Neural progenitor cell (in vitro differentiated cells): Measurements from ENCODE around the gene LSM14B. TPM values are rescaled to one million over a fixed set of nuclear protein-coding genes. Genes with fewer than 3 reads are reported as not detected.

ENCODE experiments used
- DNase-seq: peaks from one replicate; pipeline ENCODE4 v3.0.0-alpha.2; 2016; ENCODE audit warnings: low spot score
- H2AFZ ChIP-seq: fragments of 200-600 bp; sonication (generic); replicated peaks from 2 replicates; pipeline ENCODE4 v1.6.1; 2016; ENCODE audit warnings: antibody characterized with exemption
- H3F3A ChIP-seq: fragments of 200-600 bp; sonication (generic); 2 replicates; pipeline ENCODE4 v1.6.1; 2016; ENCODE audit warnings: antibody characterized with exemption, low read depth
- H3K27ac ChIP-seq: fragments of 200-600 bp; sonication (generic); 2 replicates; pipeline ENCODE4 v1.5.1; 2016; ENCODE audit warnings: mild to moderate bottlenecking
- H3K27me3 ChIP-seq: fragments of 200-600 bp; sonication (generic); 2 replicates; pipeline ENCODE4 v1.6.1; 2016; ENCODE audit warnings: mild to moderate bottlenecking, moderate library complexity
- H3K36me3 ChIP-seq: fragments of 200-600 bp; sonication (generic); 2 replicates; pipeline ENCODE4 v1.5.1; 2016
- H3K4me1 ChIP-seq: fragments of 200-600 bp; sonication (generic); 2 replicates; pipeline ENCODE4 v1.6.1; 2016; ENCODE audit warnings: mixed run types
- H3K4me2 ChIP-seq: fragments of 200-600 bp; sonication (generic); 2 replicates; pipeline ENCODE4 v1.6.1; 2016
- H3K4me3 ChIP-seq: fragments of 200-600 bp; sonication (generic); 2 replicates; pipeline ENCODE4 v1.5.1; 2016
- H3K79me2 ChIP-seq: fragments of 200-600 bp; sonication (generic); 2 replicates; pipeline ENCODE4 v1.6.1; 2016; ENCODE audit warnings: low read depth
- H3K9ac ChIP-seq: fragments of 200-600 bp; sonication (generic); 2 replicates; pipeline ENCODE4 v1.6.1; 2016
- H3K9me3 ChIP-seq: fragments of 200-600 bp; sonication (generic); 2 replicates; pipeline ENCODE4 v1.5.1; 2016; ENCODE audit warnings: low read depth
- H4K20me1 ChIP-seq: fragments of 200-600 bp; sonication (generic); 2 replicates; pipeline ENCODE4 v1.6.1; 2016; ENCODE audit warnings: low read depth
- H3K27ac Mint-ChIP-seq: 3 replicates; pipeline ENCODE4 v1.8.0; 2021; ENCODE audit warnings: mixed read lengths
- H3K27me3 Mint-ChIP-seq: 2 replicates; pipeline ENCODE4 v1.8.0; 2022; ENCODE audit warnings: low read depth, mild to moderate bottlenecking, inconsistent platforms, moderate library complexity, mixed read lengths; ENCODE audit not compliant: insufficient read depth
- H3K36me3 Mint-ChIP-seq: 3 replicates; pipeline ENCODE4 v1.8.0; 2021; ENCODE audit warnings: mixed read lengths
- H3K4me1 Mint-ChIP-seq: 3 replicates; pipeline ENCODE4 v1.8.0; 2021; ENCODE audit warnings: mixed read lengths
- H3K4me3 Mint-ChIP-seq: 3 replicates; pipeline ENCODE4 v1.8.0; 2021; ENCODE audit warnings: mild to moderate bottlenecking, moderate library complexity, mixed read lengths
- H3K9me3 Mint-ChIP-seq: 3 replicates; pipeline ENCODE4 v1.8.0; 2020; ENCODE audit warnings: mixed read lengths
- CTCF ChIP-seq: fragments of 200-600 bp; sonication (generic); IDR thresholded peaks from 2 replicates; pipeline ENCODE4 v1.5.1; 2017; ENCODE audit warnings: antibody characterized with exemption, mild to moderate bottlenecking
- EZH2 ChIP-seq: fragments of 200-600 bp; sonication (generic); IDR thresholded peaks from 2 replicates; pipeline ENCODE4 v1.6.1; 2017; ENCODE audit warnings: antibody characterized with exemption, mild to moderate bottlenecking, moderate library complexity
- EZH2phosphoT487 ChIP-seq: fragments of 200-600 bp; sonication (generic); IDR thresholded peaks from 2 replicates; pipeline ENCODE4 v1.6.1; 2017; ENCODE audit warnings: antibody characterized with exemption
- total RNA-seq: library from RNA; depleted of rRNA; stranded (reverse); fragments of >200 nt; gene quantifications from 2 replicates; pipeline ENCODE4 v1.2.3, GENCODE V29; 2015; ENCODE audit warnings: low replicate concordance

LSM14B gene
- total RNA-seq, 1 donor from 2014 or later = 52.6 TPM

DNA sequence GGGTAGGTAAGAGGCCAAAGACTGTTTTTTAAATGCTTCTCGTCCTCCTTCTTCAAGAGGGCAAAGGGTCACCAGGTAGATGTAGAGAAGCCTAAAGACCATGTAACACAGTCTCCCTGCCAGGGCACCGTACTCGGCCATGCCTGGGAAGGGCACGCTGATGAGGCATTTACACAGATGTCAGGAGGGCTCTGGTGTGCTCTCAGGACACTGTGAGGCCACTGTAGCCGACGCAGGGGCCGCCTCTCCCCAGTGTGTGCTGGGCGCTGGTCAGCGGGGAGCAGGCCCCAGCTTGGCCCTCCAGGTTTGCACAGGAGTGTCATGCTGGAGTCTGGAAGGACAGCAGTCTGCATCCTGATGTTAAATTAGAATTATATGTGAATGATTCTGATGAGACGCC, 53.4 kb downstream of the LSM14B start:
- no peak overlapping the region for H3K27ac ChIP-seq
- TF ChIP-seq EZH2phosphoT487 (no peak), CTCF (no peak), EZH2 (no peak)
- no peak overlapping the region for H3K4me3 Mint-ChIP-seq
- H3K9me3 ChIP-seq = no peaks in the 10 kb centered on the region
- H3K9me3 Mint-ChIP-seq = no peaks in the 10 kb centered on the region
- no peak overlapping the region for H3K27ac Mint-ChIP-seq
- no peak overlapping the region for H3K4me3 ChIP-seq
- H3K36me3 Mint-ChIP-seq = peaks cover 17% of the 10 kb centered on the region
- no peaks in the 10 kb centered on the region for H3K4me1 Mint-ChIP-seq
- no peak for DNase-seq
- no peaks in the 10 kb centered on the region for H3K27me3 ChIP-seq
- no peaks in the 10 kb centered on the region for H3K79me2 ChIP-seq
- no peaks in the 10 kb centered on the region for H4K20me1 ChIP-seq
- H3K27me3 Mint-ChIP-seq = peaks cover 3% of the 10 kb centered on the region
- H3F3A ChIP-seq = peaks cover 10% of the 10 kb centered on the region
- H3K4me2 ChIP-seq = no peak overlapping the region
- no peak overlapping the region for H3K9ac ChIP-seq
- H2AFZ ChIP-seq = no peak overlapping the region
- H3K36me3 ChIP-seq = peaks cover 7% of the 10 kb centered on the region
- no peaks in the 10 kb centered on the region for H3K4me1 ChIP-seq

GRCh38 chr20:62176866-62177265, 54.6 kb downstream of the LSM14B start:
- Histone ChIP-seq H3K4me3 (no peak overlapping the region), H2AFZ (no peak overlapping the region), H3K4me2 (no peak overlapping the region), H3K79me2 (no peaks in the 10 kb centered on the region), H3K27me3 (no peaks in the 10 kb centered on the region), H3K36me3 (peaks cover 7% of the 10 kb centered on the region), H3F3A (peaks cover 22% of the 10 kb centered on the region), H3K9ac (no peak overlapping the region), H3K9me3 (no peaks in the 10 kb centered on the region), H4K20me1 (no peaks in the 10 kb centered on the region), H3K27ac (no peak overlapping the region), H3K4me1 (peaks cover 3% of the 10 kb centered on the region)
- peaks cover 3% of the 10 kb centered on the region for H3K4me1 Mint-ChIP-seq
- H3K27me3 Mint-ChIP-seq = peaks cover 3% of the 10 kb centered on the region
- H3K9me3 Mint-ChIP-seq = no peaks in the 10 kb centered on the region
- no peak overlapping the region for H3K4me3 Mint-ChIP-seq
- DNase-seq = no peak
- TF ChIP-seq CTCF (no peak), EZH2 (no peak)
- peaks cover 14% of the 10 kb centered on the region for H3K36me3 Mint-ChIP-seq
- no peak overlapping the region for H3K27ac Mint-ChIP-seq

DNA sequence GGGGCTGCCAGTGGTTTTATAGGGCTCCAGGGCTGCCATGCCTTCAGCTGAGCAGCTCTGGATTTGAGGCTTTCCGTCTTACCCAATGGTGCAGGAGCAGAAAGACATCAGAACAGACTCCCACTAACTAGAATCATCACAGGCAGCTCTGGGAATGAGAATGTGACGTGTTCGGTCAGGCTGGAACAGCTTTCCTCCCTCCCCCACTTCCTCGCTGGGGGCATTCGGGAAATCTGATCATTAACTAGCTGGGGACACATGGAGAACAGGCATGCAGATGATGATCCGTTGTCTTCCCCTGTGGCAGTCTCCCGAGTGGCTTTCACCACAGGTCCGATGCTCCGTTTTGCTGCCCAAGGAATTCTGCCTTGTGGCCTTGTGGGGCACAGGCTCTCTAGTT, 55.0 kb downstream of the LSM14B start:
- Mint-ChIP-seq H3K9me3 (no peaks in the 10 kb centered on the region), H3K4me1 (peaks cover 8% of the 10 kb centered on the region), H3K4me3 (no peak overlapping the region), H3K27ac (no peak overlapping the region), H3K27me3 (peaks cover 3% of the 10 kb centered on the region), H3K36me3 (peaks cover 14% of the 10 kb centered on the region)
- Histone ChIP-seq H2AFZ (no peak overlapping the region), H3F3A (peaks cover 26% of the 10 kb centered on the region), H3K79me2 (no peaks in the 10 kb centered on the region), H4K20me1 (no peaks in the 10 kb centered on the region), H3K4me3 (no peak overlapping the region), H3K27ac (no peak overlapping the region), H3K36me3 (peaks cover 7% of the 10 kb centered on the region), H3K27me3 (no peaks in the 10 kb centered on the region), H3K9ac (no peak overlapping the region), H3K9me3 (no peaks in the 10 kb centered on the region), H3K4me2 (no peak overlapping the region), H3K4me1 (peaks cover 6% of the 10 kb centered on the region)
- TF ChIP-seq EZH2 = no peak
- no peak for DNase-seq

DNA sequence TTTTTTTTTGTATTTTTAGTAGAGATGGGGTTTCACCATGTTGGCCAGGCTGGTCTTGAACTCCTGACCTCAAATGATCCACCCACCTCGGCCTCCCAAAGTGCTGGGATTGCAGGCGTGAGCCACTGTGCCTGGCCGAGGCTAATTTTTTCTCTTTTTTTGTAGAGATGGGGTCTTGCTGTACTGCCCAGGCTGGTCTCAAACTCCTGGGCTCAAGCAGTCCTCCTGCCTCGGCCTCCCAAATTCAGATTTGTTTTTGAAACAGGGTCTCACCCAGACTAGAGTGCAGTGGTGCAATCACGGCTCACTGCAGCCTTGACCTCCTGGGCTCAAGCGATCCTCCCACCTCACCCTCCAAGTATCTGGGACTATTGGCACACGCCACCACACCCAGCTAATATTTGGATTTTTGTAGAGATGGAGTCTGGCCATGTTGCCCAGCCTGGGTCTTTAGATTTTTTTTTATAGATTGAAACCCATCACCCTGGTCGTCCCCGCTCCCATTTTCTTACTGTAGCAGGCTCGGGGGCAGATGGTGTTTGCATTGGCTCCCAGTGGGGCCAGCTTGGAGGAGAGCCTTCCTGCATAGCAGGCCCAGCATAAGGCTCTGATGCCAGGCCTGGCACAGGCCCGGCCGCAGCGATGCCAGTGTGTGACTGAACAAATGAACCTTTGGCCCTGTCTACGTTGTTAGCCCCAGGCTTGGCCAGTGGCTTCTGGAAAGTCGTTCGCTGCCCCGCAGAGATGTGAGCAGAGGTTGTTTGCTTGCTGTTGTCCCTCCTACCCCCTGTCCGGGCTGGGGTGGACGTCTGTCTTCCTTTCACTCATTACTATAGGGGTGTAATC, 56.3 kb downstream of the LSM14B start:
- H3K9me3 Mint-ChIP-seq = no peaks in the 10 kb centered on the region
- Histone ChIP-seq H3K36me3 (peaks cover 7% of the 10 kb centered on the region), H3K79me2 (peaks cover 6% of the 10 kb centered on the region), H2AFZ (no peak overlapping the region), H3K9ac (no peak overlapping the region), H3K4me3 (no peak overlapping the region), H3K4me2 (no peak overlapping the region), H3K27ac (no peak overlapping the region), H3K9me3 (no peaks in the 10 kb centered on the region), H3K4me1 (peaks cover 7% of the 10 kb centered on the region), H3F3A (peaks cover 32% of the 10 kb centered on the region), H4K20me1 (no peaks in the 10 kb centered on the region), H3K27me3 (no peaks in the 10 kb centered on the region)
- H3K4me1 Mint-ChIP-seq = peaks cover 11% of the 10 kb centered on the region
- DNase-seq = no peak
- H3K27ac Mint-ChIP-seq = no peak overlapping the region
- H3K36me3 Mint-ChIP-seq = peaks cover 14% of the 10 kb centered on the region
- H3K4me3 Mint-ChIP-seq = no peak overlapping the region
- peaks cover 3% of the 10 kb centered on the region for H3K27me3 Mint-ChIP-seq
- TF ChIP-seq CTCF (no peak), EZH2phosphoT487 (no peak), EZH2 (no peak)
